CD14-positive monocyte (primary cell): ENCODE measurements around the gene LAYN. TPM values are rescaled to one million over a fixed set of nuclear protein-coding genes. Genes with fewer than 3 reads are reported as not detected.

Experiments
- DNase-seq, 3 donors: peaks; one replicate each; pipeline ENCODE4 v3.0.0-alpha.2; 2011 to 2022
- H2AFZ ChIP-seq: 2 replicates; pipeline ENCODE4 v1.6.0; 2012; ENCODE audit warnings: mild to moderate bottlenecking, low read depth, low read length, inconsistent platforms; ENCODE audit not compliant: insufficient read depth, poor library complexity, severe bottlenecking
- H3K27ac ChIP-seq, 2 donors: 1 replicate in 1 of 2; 2 replicates in 1 of 2; pipeline ENCODE4 v1.5.1; 2012 to 2013; ENCODE audit warnings: low read length in 2 of 2, control low read depth in 1 of 2, inconsistent platforms in 1 of 2, low read depth in 1 of 2, mild to moderate bottlenecking in 1 of 2
- H3K27me3 ChIP-seq, 2 donors: one replicate each; pipeline versions ENCODE4 v1.6.0 to v1.6.1; 2011 to 2013; ENCODE audit warnings: low read length in 2 of 2; ENCODE audit not compliant: control insufficient read depth in 2 of 2, insufficient read depth in 2 of 2
- H3K36me3 ChIP-seq, 2 donors: replicated peaks in 1 of 2; 1 replicate in 1 of 2; 2 replicates in 1 of 2; pipeline versions ENCODE4 v1.5.1 to v1.6.1; 2012 to 2013; ENCODE audit warnings: low read length in 2 of 2, control low read depth in 1 of 2, inconsistent platforms in 1 of 2, mild to moderate bottlenecking in 1 of 2; ENCODE audit not compliant: insufficient read depth in 2 of 2, control insufficient read depth in 1 of 2
- H3K4me1 ChIP-seq, 2 donors: 1 replicate in 1 of 2; 2 replicates in 1 of 2; pipeline versions ENCODE4 v1.5.1 to v1.6.1; 2012 to 2013; ENCODE audit warnings: low read length in 2 of 2, control low read depth in 1 of 2, inconsistent platforms in 1 of 2, mild to moderate bottlenecking in 1 of 2, moderate library complexity in 1 of 2; ENCODE audit not compliant: insufficient read depth in 2 of 2, control insufficient read depth in 1 of 2
- H3K4me2 ChIP-seq: replicated peaks from 2 replicates; pipeline ENCODE3; 2012; ENCODE audit warnings: low read length, moderate library complexity, mild to moderate bottlenecking; ENCODE audit not compliant: poor library complexity, severe bottlenecking; ENCODE audit errors: extremely low read depth
- H3K4me3 ChIP-seq, 3 experiments: fragments of 200-600 bp in 1 of 3; sonication (generic) in 1 of 3; replicated peaks in 1 of 3; 1 replicate in 2 of 3; 2 replicates in 1 of 3; pipeline ENCODE4 v1.5.1; 2011 to 2013; ENCODE audit warnings: low read length in 3 of 3, mild to moderate bottlenecking in 3 of 3, control low read depth in 2 of 3, low read depth in 2 of 3, inconsistent platforms in 1 of 3, moderate library complexity in 1 of 3
- H3K79me2 ChIP-seq: 2 replicates; pipeline ENCODE4 v1.6.0; 2012; ENCODE audit warnings: mild to moderate bottlenecking, control low read depth, inconsistent platforms, low read length, moderate library complexity; ENCODE audit not compliant: insufficient read depth
- H3K9ac ChIP-seq: 2 replicates; pipeline ENCODE4 v1.6.0; 2017; ENCODE audit warnings: low read length, mild to moderate bottlenecking; ENCODE audit not compliant: insufficient read depth, poor library complexity, severe bottlenecking
- H3K9me3 ChIP-seq, 2 donors: replicated peaks in 1 of 2; 1 replicate in 1 of 2; 2 replicates in 1 of 2; pipeline versions ENCODE4 v1.5.1 to v1.6.1; 2012 to 2013; ENCODE audit warnings: low read length in 2 of 2, control low read depth in 1 of 2; ENCODE audit not compliant: control insufficient read depth in 1 of 2, insufficient read depth in 1 of 2
- H4K20me1 ChIP-seq: 2 replicates; pipeline ENCODE4 v1.6.0; 2012; ENCODE audit warnings: mild to moderate bottlenecking, low read length, control low read depth, moderate library complexity; ENCODE audit not compliant: insufficient read depth
- H3K27ac Mint-ChIP-seq, 7 donors: one replicate each; pipeline ENCODE4 v1.8.0; 2020; ENCODE audit warnings: mild to moderate bottlenecking in 7 of 7, mixed read lengths in 7 of 7, moderate library complexity in 6 of 7, inconsistent platforms in 2 of 7
- H3K27me3 Mint-ChIP-seq, 3 donors: one replicate each; pipeline ENCODE4 v1.8.0; 2021 to 2022; ENCODE audit warnings: low read depth in 3 of 3, mild to moderate bottlenecking in 3 of 3, mixed read lengths in 3 of 3, moderate library complexity in 3 of 3, inconsistent platforms in 1 of 3
- H3K36me3 Mint-ChIP-seq, 2 donors: one replicate each; pipeline ENCODE4 v1.8.0; 2020; ENCODE audit warnings: mixed read lengths in 2 of 2, inconsistent platforms in 1 of 2, mild to moderate bottlenecking in 1 of 2
- H3K4me1 Mint-ChIP-seq: one replicate; pipeline ENCODE4 v1.8.0; 2020; ENCODE audit warnings: mild to moderate bottlenecking, mixed read lengths
- H3K4me3 Mint-ChIP-seq, 2 donors: one replicate each; pipeline ENCODE4 v1.8.0; 2020; ENCODE audit warnings: mild to moderate bottlenecking in 2 of 2, mixed read lengths in 2 of 2, moderate library complexity in 1 of 2
- H3K9me3 Mint-ChIP-seq, 7 donors: one replicate each; pipeline ENCODE4 v1.8.0; 2020 to 2022; ENCODE audit warnings: mixed read lengths in 7 of 7, mild to moderate bottlenecking in 6 of 7, moderate library complexity in 6 of 7, inconsistent platforms in 2 of 7
- WGBS: methylation state at CpG from one replicate; pipeline ENCODE4 v1.1.5; 2013; ENCODE audit warnings: missing lambda C conversion rate; ENCODE audit not compliant: insufficient coverage; 5-methylcytosine and 5-hydroxymethylcytosine counted together
- intact Hi-C, 2 donors: fragments of 100-400 bp; cut with micrococcal nuclease; formaldehyde crosslinking; loops; one replicate each; pipeline versions ENCODE4 v1.15.0 to v1.15.1; 2023
- polyA plus RNA-seq, 3 donors: library from polyadenylated mRNA; depleted of rRNA in 1 of 3; unstranded in 2 of 3; stranded (reverse) in 1 of 3; fragments of 300-500 nt in 2 of 3; fragments of >200 nt in 1 of 3; fragmentation: Illumina TruSeq in 2 of 3; gene quantifications; 1 replicate in 2 of 3; 2 replicates in 1 of 3; pipeline ENCODE4 v1.2.3, GENCODE V29; 2012 to 2021
- TF ChIP-seq, protein P1 (sequence below): fragments of 200-600 bp; IDR thresholded peaks from one replicate; pipeline ENCODE4 v1.8.0; 2022; ENCODE audit warnings: antibody characterized with exemption, mild to moderate bottlenecking

The LAYN gene
- polyA plus RNA-seq, 3 donors: not detected

DNA sequence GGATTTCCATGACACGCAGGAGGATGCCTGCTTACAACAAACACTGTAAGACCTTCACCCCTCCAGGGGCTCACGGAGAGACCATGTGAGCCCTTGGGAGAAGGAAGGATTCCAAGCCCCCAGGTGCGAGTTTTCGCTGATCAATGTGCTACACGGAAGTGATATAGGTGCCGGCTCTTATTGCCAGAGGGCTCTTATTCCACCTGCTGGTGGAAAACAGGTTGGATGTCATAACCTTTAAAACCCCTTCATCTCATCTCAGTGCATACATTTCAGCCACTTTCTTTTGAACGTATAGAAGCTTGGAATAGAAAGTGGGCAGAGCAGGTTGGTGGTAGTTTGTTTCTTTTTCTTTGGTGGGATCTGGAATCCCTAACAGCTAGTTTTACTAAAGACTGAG lies 25.8 kb downstream of the LAYN start:
- no peaks in the 10 kb centered on the region for H3K4me1 ChIP-seq
- TF ChIP-seq, protein P1, sequence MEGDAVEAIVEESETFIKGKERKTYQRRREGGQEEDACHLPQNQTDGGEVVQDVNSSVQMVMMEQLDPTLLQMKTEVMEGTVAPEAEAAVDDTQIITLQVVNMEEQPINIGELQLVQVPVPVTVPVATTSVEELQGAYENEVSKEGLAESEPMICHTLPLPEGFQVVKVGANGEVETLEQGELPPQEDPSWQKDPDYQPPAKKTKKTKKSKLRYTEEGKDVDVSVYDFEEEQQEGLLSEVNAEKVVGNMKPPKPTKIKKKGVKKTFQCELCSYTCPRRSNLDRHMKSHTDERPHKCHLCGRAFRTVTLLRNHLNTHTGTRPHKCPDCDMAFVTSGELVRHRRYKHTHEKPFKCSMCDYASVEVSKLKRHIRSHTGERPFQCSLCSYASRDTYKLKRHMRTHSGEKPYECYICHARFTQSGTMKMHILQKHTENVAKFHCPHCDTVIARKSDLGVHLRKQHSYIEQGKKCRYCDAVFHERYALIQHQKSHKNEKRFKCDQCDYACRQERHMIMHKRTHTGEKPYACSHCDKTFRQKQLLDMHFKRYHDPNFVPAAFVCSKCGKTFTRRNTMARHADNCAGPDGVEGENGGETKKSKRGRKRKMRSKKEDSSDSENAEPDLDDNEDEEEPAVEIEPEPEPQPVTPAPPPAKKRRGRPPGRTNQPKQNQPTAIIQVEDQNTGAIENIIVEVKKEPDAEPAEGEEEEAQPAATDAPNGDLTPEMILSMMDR: no peak
- no CpG with 5 or more reads among the region's 7 CpGs for WGBS
- H3K27me3 ChIP-seq: no peaks in the 10 kb centered on the region
- H3K4me2 ChIP-seq: no peak overlapping the region
- H3K79me2 ChIP-seq: no peaks in the 10 kb centered on the region
- Mint-ChIP-seq H3K27me3 (peaks cover 0 to 1% (median 0%) of the 10 kb centered on the region in 3 donors), H3K27ac (no peak overlapping the region), H3K4me1 (peaks cover 3% of the 10 kb centered on the region), H3K9me3 (no peaks in the 10 kb centered on the region), H3K36me3 (no peaks in the 10 kb centered on the region), H3K4me3 (no peak overlapping the region)
- no peak overlapping the region for H2AFZ ChIP-seq
- H3K9me3 ChIP-seq: no peaks in the 10 kb centered on the region
- no peak for DNase-seq
- H3K4me3 ChIP-seq: no peak overlapping the region
- H4K20me1 ChIP-seq: no peaks in the 10 kb centered on the region
- intact Hi-C loops: loop anchor here in 1 of 2 donors (10.0 kb wide), 1 partner anchor 278 kb away; no protein-coding TSS in a partner anchor
- H3K9ac ChIP-seq: no peak overlapping the region
- no peaks in the 10 kb centered on the region for H3K36me3 ChIP-seq
- H3K27ac ChIP-seq: no peak overlapping the region

- H3K4me2 ChIP-seq: no peak overlapping the region
- H3K4me1 Mint-ChIP-seq: peaks cover 6% of the 10 kb centered on the region
- no peak for DNase-seq
- no peaks in the 10 kb centered on the region for H3K27me3 ChIP-seq
- H3K27ac Mint-ChIP-seq: no peak overlapping the region
- TF ChIP-seq, protein P1: no peak
- no peak overlapping the region for H3K9ac ChIP-seq
- no peaks in the 10 kb centered on the region for H3K9me3 ChIP-seq
- H4K20me1 ChIP-seq: no peaks in the 10 kb centered on the region
- intact Hi-C loops: loop anchor here in 1 of 2 donors (10.0 kb wide), 1 partner anchor 275 kb away; no protein-coding TSS in a partner anchor
- H3K79me2 ChIP-seq: no peaks in the 10 kb centered on the region
- H2AFZ ChIP-seq: no peak overlapping the region
- H3K36me3 Mint-ChIP-seq: no peaks in the 10 kb centered on the region
- H3K27ac ChIP-seq: no peak overlapping the region
- no peaks in the 10 kb centered on the region for H3K4me1 ChIP-seq
- no peak overlapping the region for H3K4me3 Mint-ChIP-seq
- H3K27me3 Mint-ChIP-seq: no peaks in the 10 kb centered on the region
- no peaks in the 10 kb centered on the region for H3K36me3 ChIP-seq
- H3K9me3 Mint-ChIP-seq: no peaks in the 10 kb centered on the region
- WGBS: no CpG with 5 or more reads among the region's 4 CpGs
- no peak overlapping the region for H3K4me3 ChIP-seq
Measured at GRCh38 chr11:111569476-111569875, 29.0 kb downstream of the LAYN start.
